Left ventricle myocardium inferior (tissue), 1 donor: ENCODE data around the gene VRK3. TPM values are rescaled to one million over a fixed set of nuclear protein-coding genes. Genes with fewer than 3 reads are reported as not detected.
A peak's percentile ranks its signal among the peaks of the same experiment; 100 is the strongest.

Experiments used
- DNase-seq: peaks from one replicate; pipeline ENCODE4 v3.0.0-alpha.2; 2020
- H3K27ac ChIP-seq: fragments of 200-600 bp; replicated peaks from 2 replicates; pipeline ENCODE4 v1.8.0; 2021
- H3K27me3 ChIP-seq: fragments of 200-600 bp; 2 replicates; pipeline ENCODE4 v1.8.0; 2021; ENCODE audit warnings: low read depth
- H3K36me3 ChIP-seq: fragments of 200-600 bp; 2 replicates; pipeline ENCODE4 v1.8.0; 2021
- H3K4me1 ChIP-seq: fragments of 200-600 bp; 2 replicates; pipeline ENCODE4 v1.8.0; 2021
- H3K4me3 ChIP-seq: fragments of 200-600 bp; 2 replicates; pipeline ENCODE4 v1.8.0; 2021; ENCODE audit warnings: mild to moderate bottlenecking, moderate library complexity
- H3K9me3 ChIP-seq: fragments of 200-600 bp; replicated peaks from 2 replicates; pipeline ENCODE4 v1.8.0; 2021
- CTCF ChIP-seq: fragments of 200-600 bp; IDR thresholded peaks from 2 replicates; pipeline ENCODE4 v1.8.0; 2021; ENCODE audit warnings: antibody characterized with exemption, mild to moderate bottlenecking, borderline replicate concordance
- intact Hi-C: fragments of 100-400 bp; cut with micrococcal nuclease; formaldehyde crosslinking; loops from one replicate; pipeline ENCODE4 v1.11.0; 2022
- total RNA-seq: library from RNA; stranded (reverse); fragmentation: NEBNext Ultra II Directional; extraction: Animal tissue kit (Norgen Biotek cat#: 25700); gene quantifications from one replicate; pipeline ENCODE4 v1.2.1, GENCODE V29; 2021
- donor health status: DM: no; HTN: yes; CAD: no; lungs with severe emphysema.

The VRK3 gene
- total RNA-seq, 1 donor from 2014 or later: 22.6 TPM

GRCh38 chr19:49931293-49932040 lies 93.7 kb downstream of the VRK3 start:
- no peaks in the 10 kb centered on the region for H3K9me3 ChIP-seq
- DNase-seq: no peak
- H3K4me3 ChIP-seq: no peak overlapping the region
- TF ChIP-seq CTCF: no peak
- peak overlapping the region; percentile 95 for H3K27ac ChIP-seq
- peaks cover 12% of the 10 kb centered on the region for H3K36me3 ChIP-seq
- no peaks in the 10 kb centered on the region for H3K27me3 ChIP-seq
- H3K4me1 ChIP-seq: peaks cover 29% of the 10 kb centered on the region
- intact Hi-C loops: no loop called here

DNA sequence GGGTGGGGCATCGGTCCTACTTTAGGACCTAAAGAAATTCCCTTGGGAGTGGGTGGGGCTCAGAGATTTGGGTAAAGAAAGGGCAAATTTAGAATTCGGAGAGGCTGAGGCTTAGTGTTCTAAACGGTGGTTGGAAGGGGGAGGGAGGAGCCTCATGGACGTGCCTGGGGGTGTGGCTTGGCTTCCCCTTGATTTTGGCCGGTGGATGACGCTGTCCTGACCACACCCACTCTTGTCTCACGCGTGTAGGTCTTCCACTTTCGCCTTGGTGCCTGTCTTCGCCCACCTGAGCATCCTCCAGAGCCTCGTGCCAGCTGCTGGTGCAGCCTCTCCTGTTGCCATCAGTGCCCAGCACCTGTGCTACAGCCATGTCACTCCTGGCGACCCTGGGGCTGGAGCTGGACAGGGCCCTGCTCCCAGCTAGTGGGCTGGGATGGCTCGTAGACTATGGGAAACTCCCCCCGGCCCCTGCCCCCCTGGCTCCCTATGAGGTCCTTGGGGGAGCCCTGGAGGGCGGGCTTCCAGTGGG lies 94.6 kb downstream of the VRK3 start:
- no peaks in the 10 kb centered on the region for H3K27me3 ChIP-seq
- no peaks in the 10 kb centered on the region for H3K9me3 ChIP-seq
- H3K36me3 ChIP-seq: peaks cover 21% of the 10 kb centered on the region
- DNase-seq: peak; percentile 34
- H3K4me3 ChIP-seq: peak overlapping the region; percentile 100
- TF ChIP-seq CTCF: no peak
- H3K27ac ChIP-seq: peak overlapping the region; percentile 95
- peaks cover 35% of the 10 kb centered on the region for H3K4me1 ChIP-seq
- intact Hi-C loops: no loop called here

- TF ChIP-seq CTCF: peak; percentile 41
- intact Hi-C loops: no loop called here
- Histone ChIP-seq H3K9me3 (no peaks in the 10 kb centered on the region), H3K4me3 (peak overlapping the region; percentile 100), H3K27ac (peak overlapping the region; percentile 95), H3K36me3 (peaks cover 28% of the 10 kb centered on the region), H3K4me1 (peaks cover 39% of the 10 kb centered on the region), H3K27me3 (no peaks in the 10 kb centered on the region)
- peak; percentile 90 for DNase-seq
Measured at GRCh38 chr19:49929611-49930482, 95.3 kb downstream of the VRK3 start.

GRCh38 chr19:49929121-49929610 lies 96.0 kb downstream of the VRK3 start, which contains the start of the genes ATF5 and NUP62:
ATF5 (plus strand) TSS chr19:49929205; CDS start chr19:49930851, 1,646 bp downstream.
NUP62 (minus strand) TSS chr19:49929504; CDS start chr19:49909807, 19,697 bp downstream.
- no peak for TF ChIP-seq CTCF
- Histone ChIP-seq H3K4me1 (peaks cover 45% of the 10 kb centered on the region), H3K36me3 (peaks cover 33% of the 10 kb centered on the region), H3K9me3 (no peaks in the 10 kb centered on the region), H3K4me3 (peak within 1 kb of the TSS; percentile 100), H3K27ac (peak within 1 kb of the TSS; percentile 95), H3K27me3 (no peaks in the 10 kb centered on the region)
- intact Hi-C loops: no loop called here
- DNase-seq: peak; percentile 90
